IMR-90 (cell line): ENCODE measurements around the gene MACF1. TPM values are rescaled to one million over a fixed set of nuclear protein-coding genes. Genes with fewer than 3 reads are reported as not detected.

Experiments used
- ATAC-seq: fragments of 200-7000 bp; cut with Tn5 transposase; 2 replicates; pipeline ENCODE4 v1.9.1; 2020; ENCODE audit warnings: low read depth, mild to moderate bottlenecking, moderate library complexity
- BruUV-seq: library from RNA; stranded (reverse); fragments of 400-500 nt; replicated peaks from 2 replicates; lab custom pipeline; 2021; lab: Mats Ljungman, UMichigan
- CTCF ChIA-PET: fragments of 300-600 bp; formaldehyde crosslinking; extraction: SDS; loops from one replicate; lab custom pipeline; 2021; ENCODE audit warnings: antibody characterized with exemption; lab: Yijun Ruan, JAX
- POLR2A ChIA-PET: fragments of 300-600 bp; sonication (Branson Sonifier 250); formaldehyde crosslinking; loops from one replicate; lab custom pipeline; 2022; ENCODE audit warnings: antibody characterized with exemption; ENCODE audit not compliant: unreplicated experiment; lab: Charles Lee
- DNase-seq: peaks from one replicate; pipeline ENCODE4 v3.0.0; 2013
- H2AFZ ChIP-seq: replicated peaks from 2 replicates; pipeline ENCODE3; 2013; ENCODE audit warnings: low read length, mild to moderate bottlenecking; ENCODE audit not compliant: poor library complexity
- H2AK5ac ChIP-seq: 2 replicates; pipeline ENCODE4 v1.6.1; 2013; ENCODE audit warnings: low read depth, low read length, inconsistent platforms
- H2AK9ac ChIP-seq: replicated peaks from 2 replicates; pipeline ENCODE3; 2013; ENCODE audit warnings: mild to moderate bottlenecking, low read depth, low read length, moderate library complexity; ENCODE audit not compliant: poor library complexity
- H2BK120ac ChIP-seq: 2 replicates; pipeline ENCODE4 v1.6.1; 2013; ENCODE audit warnings: low read depth, low read length, inconsistent platforms
- H2BK15ac ChIP-seq: 3 replicates; pipeline ENCODE4 v1.6.1; 2013; ENCODE audit warnings: low read depth, low read length, inconsistent platforms
- H2BK20ac ChIP-seq: 2 replicates; pipeline ENCODE4 v1.6.1; 2013; ENCODE audit warnings: low read depth, mild to moderate bottlenecking, inconsistent platforms, low read length, moderate library complexity
- H2BK5ac ChIP-seq: 2 replicates; pipeline ENCODE4 v1.6.1; 2013; ENCODE audit warnings: mild to moderate bottlenecking, low read depth, low read length, inconsistent platforms; ENCODE audit not compliant: poor library complexity, severe bottlenecking
- H3K14ac ChIP-seq: replicated peaks from 2 replicates; pipeline ENCODE4 v1.6.1; 2013; ENCODE audit warnings: low read depth, low read length, inconsistent platforms
- H3K18ac ChIP-seq: 2 replicates; pipeline ENCODE4 v1.6.1; 2013; ENCODE audit warnings: low read depth, low read length, control low read depth
- H3K23ac ChIP-seq: 2 replicates; pipeline ENCODE4 v1.6.1; 2013; ENCODE audit warnings: low read depth, low read length, inconsistent platforms
- H3K27ac ChIP-seq: 2 replicates; pipeline ENCODE4 v1.5.1; 2013; ENCODE audit warnings: mild to moderate bottlenecking, control low read depth, low read length; ENCODE audit not compliant: insufficient read depth
- H3K27me3 ChIP-seq: 2 replicates; pipeline ENCODE4 v1.6.1; 2013; ENCODE audit warnings: low read length; ENCODE audit not compliant: control insufficient read depth, insufficient read depth
- H3K36me3 ChIP-seq: 2 replicates; pipeline ENCODE4 v1.6.1; 2013; ENCODE audit warnings: low read length, mixed read lengths; ENCODE audit not compliant: control insufficient read depth, insufficient read depth
- H3K4ac ChIP-seq: 2 replicates; pipeline ENCODE4 v1.6.1; 2013; ENCODE audit warnings: low read depth, low read length, inconsistent platforms
- H3K4me1 ChIP-seq: 2 replicates; pipeline ENCODE4 v1.6.1; 2013; ENCODE audit warnings: low read length, mixed read lengths; ENCODE audit not compliant: control insufficient read depth, insufficient read depth
- H3K4me2 ChIP-seq: 2 replicates; pipeline ENCODE4 v1.6.1; 2013; ENCODE audit warnings: low read depth, mild to moderate bottlenecking, control low read depth, low read length, moderate library complexity
- H3K4me3 ChIP-seq: 2 replicates; pipeline ENCODE4 v1.5.1; 2013; ENCODE audit warnings: low read depth, mild to moderate bottlenecking, control low read depth, low read length, moderate library complexity; ENCODE audit not compliant: insufficient read depth
- H3K56ac ChIP-seq: 2 replicates; pipeline ENCODE4 v1.6.1; 2013; ENCODE audit warnings: low read length, inconsistent platforms; ENCODE audit not compliant: insufficient read depth; ENCODE audit errors: extremely low read depth
- H3K79me1 ChIP-seq, 2 experiments: 2 replicates each; pipeline ENCODE4 v1.6.1; 2013; ENCODE audit warnings: low read length in 2 of 2, inconsistent platforms in 1 of 2, low read depth in 1 of 2
- H3K9ac ChIP-seq: 2 replicates; pipeline ENCODE4 v1.6.1; 2013; ENCODE audit warnings: low read depth, low read length, control low read depth
- H3K9me1 ChIP-seq: 2 replicates; pipeline ENCODE4 v1.6.1; 2013; ENCODE audit warnings: low read length, inconsistent platforms; ENCODE audit not compliant: insufficient read depth
- H3K9me3 ChIP-seq: 2 replicates; pipeline ENCODE4 v1.6.1; 2013; ENCODE audit warnings: low read length; ENCODE audit not compliant: control insufficient read depth, insufficient read depth
- H4K20me1 ChIP-seq: 2 replicates; pipeline ENCODE4 v1.6.1; 2013; ENCODE audit warnings: low read length, inconsistent platforms; ENCODE audit not compliant: insufficient read depth
- H4K5ac ChIP-seq: 2 replicates; pipeline ENCODE4 v1.6.1; 2013; ENCODE audit warnings: mild to moderate bottlenecking, low read depth, low read length, control low read depth
- H4K8ac ChIP-seq, 2 experiments: 2 replicates each; pipeline ENCODE4 v1.6.1; 2013; ENCODE audit warnings: low read depth in 2 of 2, low read length in 2 of 2, control low read depth in 1 of 2, inconsistent platforms in 1 of 2
- H4K91ac ChIP-seq: 2 replicates; pipeline ENCODE4 v1.6.1; 2013; ENCODE audit warnings: low read depth, low read length, inconsistent platforms; ENCODE audit not compliant: insufficient read depth
- CEBPB ChIP-seq: IDR thresholded peaks from 2 replicates; pipeline ENCODE4 v1.6.1; 2012; ENCODE audit warnings: low read depth, low read length, improper control_type of control experiment
- ELK1 ChIP-seq: fragments of 150-350 bp; IDR thresholded peaks from 2 replicates; pipeline ENCODE4 v1.6.1; 2016; ENCODE audit warnings: low read depth, mild to moderate bottlenecking, low read length, moderate library complexity, borderline replicate concordance
- MAZ ChIP-seq: IDR thresholded peaks from 2 replicates; pipeline ENCODE4 v1.6.1; 2012; ENCODE audit warnings: low read depth, mild to moderate bottlenecking, low read length, improper control_type of control experiment, moderate library complexity, borderline replicate concordance
- POLR2A ChIP-seq: IDR thresholded peaks from 2 replicates; pipeline ENCODE4 v1.6.1; 2012; ENCODE audit warnings: mild to moderate bottlenecking, low read depth, low read length
- WGBS, 2 experiments: methylation state at CpG; one replicate each; pipeline versions ENCODE4 v1.1.5 to v1.1.7; 2013; ENCODE audit warnings: missing lambda C conversion rate in 2 of 2; ENCODE audit not compliant: insufficient read length in 1 of 2; ENCODE audit errors: extremely low coverage in 2 of 2; 5-methylcytosine and 5-hydroxymethylcytosine counted together
- dilution Hi-C: fragments of 300-500 bp; cut with HindIII; formaldehyde crosslinking; loops from one replicate; pipeline ENCODE4 v1.14.3; 2018; ENCODE audit warnings: low sequenced_read_pairs; ENCODE audit not compliant: unreplicated experiment
- in situ Hi-C: fragments of 300-500 bp; cut with MboI; formaldehyde crosslinking; loops from 3 replicates; pipeline ENCODE4 v1.14.3; 2019; ENCODE audit warnings: low sequenced_read_pairs, inconsistent platforms, mixed read lengths
- intact Hi-C: fragments of 100-400 bp; cut with micrococcal nuclease; formaldehyde crosslinking; loops from 2 replicates; pipeline ENCODE4 v1.10.0; 2022
- polyA plus RNA-seq, 3 experiments: library from polyadenylated mRNA; depleted of rRNA; stranded (reverse); fragments of >200 nt; gene quantifications; 2 replicates each; pipeline ENCODE4 v1.2.3, GENCODE V29; 2012; ENCODE audit warnings: low replicate concordance in 1 of 3
- total RNA-seq: library from RNA; depleted of rRNA; stranded (reverse); fragments of >200 nt; gene quantifications from 2 replicates; pipeline ENCODE4 v1.2.3, GENCODE V29; 2012
- TF ChIP-seq, protein P1 (sequence below): fragments of 150-350 bp; IDR thresholded peaks from 2 replicates; pipeline ENCODE4 v1.6.1; 2017; ENCODE audit warnings: mild to moderate bottlenecking, antibody characterized with exemption, low read length, low read depth

Gene MACF1
- total and polyA plus RNA-seq, 2 of the 4 experiments (the other 2 are of a cell fraction), result 67.6 to 369 TPM

DNA sequence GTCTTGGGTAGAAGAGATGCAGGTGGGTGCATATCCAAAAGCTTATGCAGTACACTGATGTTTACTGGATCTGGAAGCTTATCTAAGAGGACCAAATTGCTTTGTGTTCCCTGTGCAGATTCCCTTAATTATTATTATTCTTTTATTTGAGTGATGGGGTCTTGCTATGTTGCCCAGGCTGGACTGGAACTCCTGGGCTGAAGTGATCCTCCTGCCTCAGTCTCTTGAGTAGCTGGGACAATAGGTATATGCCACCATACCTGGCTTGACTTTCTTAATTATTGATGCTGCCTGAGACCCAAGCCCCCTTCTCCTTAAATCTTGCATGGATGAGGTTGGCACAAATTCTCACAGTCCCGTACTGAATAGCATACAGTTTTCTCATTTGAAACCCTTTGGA lies 83.0 kb downstream of the MACF1 start:
- H3K4ac ChIP-seq, result no peak overlapping the region
- H4K91ac ChIP-seq, result no peak overlapping the region
- dilution Hi-C loops, result no loop called here
- in situ Hi-C loops, result no loop called here
- peaks cover 46% of the 10 kb centered on the region for H3K36me3 ChIP-seq
- H3K9me3 ChIP-seq, result no peaks in the 10 kb centered on the region
- H2AK5ac ChIP-seq, result no peak overlapping the region
- H3K56ac ChIP-seq, result no peak overlapping the region
- no peak for DNase-seq
- H2BK20ac ChIP-seq, result no peak overlapping the region
- BruUV-seq, result no TSS peak
- TF ChIP-seq, protein P1, sequence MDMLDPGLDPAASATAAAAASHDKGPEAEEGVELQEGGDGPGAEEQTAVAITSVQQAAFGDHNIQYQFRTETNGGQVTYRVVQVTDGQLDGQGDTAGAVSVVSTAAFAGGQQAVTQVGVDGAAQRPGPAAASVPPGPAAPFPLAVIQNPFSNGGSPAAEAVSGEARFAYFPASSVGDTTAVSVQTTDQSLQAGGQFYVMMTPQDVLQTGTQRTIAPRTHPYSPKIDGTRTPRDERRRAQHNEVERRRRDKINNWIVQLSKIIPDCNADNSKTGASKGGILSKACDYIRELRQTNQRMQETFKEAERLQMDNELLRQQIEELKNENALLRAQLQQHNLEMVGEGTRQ, result no peak
- TF ChIP-seq POLR2A (no peak), CEBPB (no peak), ELK1 (no peak), MAZ (no peak)
- no peak overlapping the region for H4K5ac ChIP-seq
- H3K14ac ChIP-seq, result no peak overlapping the region
- H2BK15ac ChIP-seq, result no peak overlapping the region
- intact Hi-C loops, result no loop called here
- peaks cover 38 to 54% of the 10 kb centered on the region in 2 experiments for H3K79me1 ChIP-seq
- peaks cover 3% of the 10 kb centered on the region; the same call in 1 of the 2 replicates for H4K20me1 ChIP-seq
- no peak overlapping the region for H3K9ac ChIP-seq
- WGBS, 2 experiments, result no CpG with 5 or more reads among the region's 1 CpG
- H3K4me2 ChIP-seq, result no peak overlapping the region
- H3K27ac ChIP-seq, result no peak overlapping the region
- no peaks in the 10 kb centered on the region for H3K27me3 ChIP-seq
- no peak for ATAC-seq
- ChIA-PET POLR2A (interaction anchor here (0.7 kb wide), 1 partner anchor 12 kb away, joined by 9 read pairs; no protein-coding TSS in a partner anchor), CTCF (interaction anchor here (1.7 kb wide), 1 partner anchor 189 kb away, joined by 5 read pairs; no protein-coding TSS in a partner anchor)
- H2BK120ac ChIP-seq, result no peak overlapping the region
- no peak overlapping the region for H3K18ac ChIP-seq
- H2BK5ac ChIP-seq, result no peak overlapping the region
- H4K8ac ChIP-seq, result no peak overlapping the region
- peaks cover 1% of the 10 kb centered on the region for H3K4me1 ChIP-seq
- H3K4me3 ChIP-seq, result no peak overlapping the region
- H3K9me1 ChIP-seq, result peaks cover 8% of the 10 kb centered on the region; the same call in 1 of the 2 replicates
- H3K23ac ChIP-seq, result no peak overlapping the region
- H2AFZ ChIP-seq, result no peak overlapping the region
- H2AK9ac ChIP-seq, result no peak overlapping the region
